Stimulated activated CD4-positive, alpha-beta T cell treated with anti-CD3 and anti-CD28 coated beads, Interleukin-4, amount 100 ng/mL, for 4 hours (primary cell): Measurements from ENCODE around the gene AADACL2.
"Not testable (repeated sequence)": the region's sequence is repeated elsewhere in the genome, so short reads cannot be mapped to it uniquely, and the experiment has no call there.

Experiments used
- DNase-seq, 2 experiments: peaks; one replicate each; pipeline ENCODE4 v3.0.0-alpha.2; 2020

AADACL2 gene

GRCh38 chr3:151733613-151734012 is at the start of gene AADACL2:
TSS of gene AADACL2 (plus strand) at chr3:151733927. CDS start at chr3:151734036, 109 bp downstream.
- no peak for DNase-seq

- DNase-seq: no peak
These were observed 49.6 kb upstream of the AADACL2 start for GRCh38 chr3:151684094-151684493.

GRCh38 chr3:151686257-151686656 is 47.5 kb upstream of the AADACL2 start:
- DNase-seq: no peak

- DNase-seq: no peak
These were observed 46.7 kb upstream of the AADACL2 start for GRCh38 chr3:151687076-151687475.

GRCh38 chr3:151688571-151688970 is 45.2 kb upstream of the AADACL2 start:
- no peak for DNase-seq

GRCh38 chr3:151690645-151691044 is 43.1 kb upstream of the AADACL2 start:
- DNase-seq: no peak

GRCh38 chr3:151697496-151697895 is 36.2 kb upstream of the AADACL2 start:
- DNase-seq: no peak

- DNase-seq: no peak
These were observed 26.5 kb upstream of the AADACL2 start for GRCh38 chr3:151707216-151707615.

- DNase-seq: no peak
These were observed 24.9 kb upstream of the AADACL2 start for GRCh38 chr3:151708868-151709267.

- DNase-seq: no peak
These were observed 23.9 kb upstream of the AADACL2 start for GRCh38 chr3:151709847-151710246.

- DNase-seq: no peak
These were observed 12.4 kb upstream of the AADACL2 start for GRCh38 chr3:151721294-151721693.

- DNase-seq: no peak
These were observed 10.9 kb upstream of the AADACL2 start for GRCh38 chr3:151722856-151723255.

GRCh38 chr3:151724576-151725562 is 8.9 kb upstream of the AADACL2 start:
- no peak for DNase-seq

GRCh38 chr3:151726016-151726415 is 7.7 kb upstream of the AADACL2 start:
- no peak for DNase-seq

GRCh38 chr3:151732861-151733260 is 866 bp upstream of the AADACL2 start:
- no peak for DNase-seq

- no peak for DNase-seq
These were observed 6.9 kb downstream of the AADACL2 start for GRCh38 chr3:151740581-151740980.

- DNase-seq: no peak
These were observed 10.1 kb downstream of the AADACL2 start for GRCh38 chr3:151743855-151744254.

GRCh38 chr3:151750181-151750580 is 16.5 kb downstream of the AADACL2 start:
- no peak for DNase-seq

- no peak for DNase-seq
These were observed 17.0 kb downstream of the AADACL2 start for GRCh38 chr3:151750678-151751077.

GRCh38 chr3:151751161-151751560 is 17.4 kb downstream of the AADACL2 start:
- no peak for DNase-seq

- DNase-seq: no peak
These were observed 20.1 kb downstream of the AADACL2 start for GRCh38 chr3:151753846-151754245.

GRCh38 chr3:151761581-151761980 is 27.9 kb downstream of the AADACL2 start:
- DNase-seq: no peak

GRCh38 chr3:151764699-151765098 is 31.0 kb downstream of the AADACL2 start:
- not testable (repeated sequence) for DNase-seq

GRCh38 chr3:151765685-151766084 is 32.0 kb downstream of the AADACL2 start:
- no peak for DNase-seq

GRCh38 chr3:151766454-151766853 is 32.7 kb downstream of the AADACL2 start:
- DNase-seq: no peak
